Lower leg skin (tissue), 4 donors: Measurements from ENCODE around the gene ATP2B3. TPM values are rescaled to one million over a fixed set of nuclear protein-coding genes. Genes with fewer than 3 reads are reported as not detected.

Experiments
- DNase-seq, 2 donors: peaks; one replicate each; pipeline ENCODE4 v3.0.0-alpha.2; 2019; ENCODE audit warnings: low spot score in 2 of 2
- H3K4me3 ChIP-seq: fragments of 200-600 bp; sonication (generic); 2 replicates; pipeline ENCODE4 v1.5.1; 2017; ENCODE audit warnings: mild to moderate bottlenecking, low read depth; ENCODE audit not compliant: poor library complexity, severe bottlenecking
- POLR2A ChIP-seq, 2 donors: fragments of 450-650 bp; IDR thresholded peaks; one replicate each; pipeline ENCODE4 v1.6.1; 2016 to 2017; ENCODE audit warnings: antibody characterized with exemption in 2 of 2, mild to moderate bottlenecking in 1 of 2, moderate library complexity in 1 of 2
- WGBS, 2 donors: methylation state at CpG; one replicate each; pipeline ENCODE4 v1.1.5; 2018; 5-methylcytosine and 5-hydroxymethylcytosine counted together
- intact Hi-C: fragments of 100-400 bp; cut with DNase I; formaldehyde crosslinking; loops from one replicate; pipeline ENCODE4 v1.15.0; 2023; ENCODE audit warnings: low total_unique reads
- total RNA-seq, 4 donors: library from RNA; depleted of rRNA; stranded (reverse); fragments of >200 nt; gene quantifications; one replicate each; pipeline ENCODE4 v1.1.0, GENCODE V29; 2016
- TF ChIP-seq, protein P1 (sequence below), 3 donors: fragments of 450-650 bp; IDR thresholded peaks; one replicate each; pipeline ENCODE4 v1.5.1; 2016; ENCODE audit warnings: antibody characterized with exemption in 3 of 3, mild to moderate bottlenecking in 3 of 3, moderate library complexity in 2 of 3

The ATP2B3 gene
- total RNA-seq, 4 donors from 2014 or later, result 0.07 TPM; not detected in 3

DNA sequence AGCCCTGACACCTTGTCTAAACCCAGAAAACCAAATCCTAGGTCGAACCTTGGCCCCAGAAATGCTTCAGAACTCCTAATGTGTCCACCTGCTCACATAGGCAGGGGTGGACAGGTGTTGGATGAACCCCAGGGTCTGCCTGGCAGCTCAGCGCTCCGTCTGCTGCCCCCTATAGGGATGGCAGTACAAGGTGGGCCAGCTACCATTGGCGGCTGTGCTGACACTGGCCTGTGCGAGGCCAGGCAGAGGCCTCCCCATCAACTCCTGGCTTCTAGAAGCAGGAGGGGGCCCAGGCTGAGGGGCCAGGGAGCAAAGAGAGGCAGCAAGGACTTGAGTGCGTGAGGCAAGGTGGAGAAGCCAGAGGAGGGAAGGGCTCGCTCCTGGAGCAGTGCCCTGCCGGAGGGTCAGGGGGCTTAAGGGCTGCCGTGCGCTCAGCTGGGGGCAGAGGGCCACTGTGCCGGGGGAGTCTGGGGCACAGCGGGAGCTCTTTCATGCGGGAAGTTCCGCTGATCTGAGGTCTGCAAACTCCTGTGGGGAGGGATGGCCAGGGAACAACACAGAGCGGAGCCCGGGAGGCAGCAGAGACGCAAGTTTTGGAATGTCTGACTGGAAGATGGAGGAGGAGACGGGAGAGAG lies 60.9 kb downstream of the ATP2B3 start:
- intact Hi-C loops, result no loop called here

DNA sequence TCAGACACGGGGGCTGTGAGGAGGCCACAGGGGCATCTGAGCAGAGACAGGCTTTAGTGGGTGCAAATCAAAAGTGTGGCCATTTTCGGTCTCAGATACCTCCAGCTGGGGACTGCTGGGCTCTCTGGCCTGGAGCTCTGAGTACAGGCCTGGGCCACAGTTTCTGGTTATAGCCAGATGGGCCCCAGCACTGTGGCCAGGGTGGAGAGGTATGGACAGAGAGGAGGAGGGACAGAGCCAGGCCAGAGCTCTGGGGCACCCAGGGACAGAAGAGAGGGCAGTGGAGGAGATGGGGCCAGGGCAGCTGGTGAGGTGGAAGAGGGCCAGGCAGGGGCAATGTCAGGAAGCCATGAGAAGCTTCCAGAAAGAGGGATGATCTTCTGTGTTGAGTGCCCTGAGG lies 61.4 kb downstream of the ATP2B3 start:
- WGBS, 2 donors, result 80 to 94% methylated on average over 2 of the region's 2 CpGs
- TF ChIP-seq, protein P1, sequence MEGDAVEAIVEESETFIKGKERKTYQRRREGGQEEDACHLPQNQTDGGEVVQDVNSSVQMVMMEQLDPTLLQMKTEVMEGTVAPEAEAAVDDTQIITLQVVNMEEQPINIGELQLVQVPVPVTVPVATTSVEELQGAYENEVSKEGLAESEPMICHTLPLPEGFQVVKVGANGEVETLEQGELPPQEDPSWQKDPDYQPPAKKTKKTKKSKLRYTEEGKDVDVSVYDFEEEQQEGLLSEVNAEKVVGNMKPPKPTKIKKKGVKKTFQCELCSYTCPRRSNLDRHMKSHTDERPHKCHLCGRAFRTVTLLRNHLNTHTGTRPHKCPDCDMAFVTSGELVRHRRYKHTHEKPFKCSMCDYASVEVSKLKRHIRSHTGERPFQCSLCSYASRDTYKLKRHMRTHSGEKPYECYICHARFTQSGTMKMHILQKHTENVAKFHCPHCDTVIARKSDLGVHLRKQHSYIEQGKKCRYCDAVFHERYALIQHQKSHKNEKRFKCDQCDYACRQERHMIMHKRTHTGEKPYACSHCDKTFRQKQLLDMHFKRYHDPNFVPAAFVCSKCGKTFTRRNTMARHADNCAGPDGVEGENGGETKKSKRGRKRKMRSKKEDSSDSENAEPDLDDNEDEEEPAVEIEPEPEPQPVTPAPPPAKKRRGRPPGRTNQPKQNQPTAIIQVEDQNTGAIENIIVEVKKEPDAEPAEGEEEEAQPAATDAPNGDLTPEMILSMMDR (IDR thresholded peaks at IDR 0.05), result no peak
- TF ChIP-seq POLR2A (IDR thresholded peaks at IDR 0.05), result no peak
- H3K4me3 ChIP-seq, result no peak overlapping the region
- intact Hi-C loops, result no loop called here
- DNase-seq, result no peak

More for the DNA sequence above, 60.9 kb downstream of the ATP2B3 start:
- no peak for DNase-seq
- no peak overlapping the region for H3K4me3 ChIP-seq
- no peak for TF ChIP-seq POLR2A (IDR thresholded peaks at IDR 0.05)
- TF ChIP-seq, protein P1 (IDR thresholded peaks at IDR 0.05), result no peak
- 84 to 94% methylated on average over 18 of the region's 18 CpGs for WGBS, 2 donors

DNA sequence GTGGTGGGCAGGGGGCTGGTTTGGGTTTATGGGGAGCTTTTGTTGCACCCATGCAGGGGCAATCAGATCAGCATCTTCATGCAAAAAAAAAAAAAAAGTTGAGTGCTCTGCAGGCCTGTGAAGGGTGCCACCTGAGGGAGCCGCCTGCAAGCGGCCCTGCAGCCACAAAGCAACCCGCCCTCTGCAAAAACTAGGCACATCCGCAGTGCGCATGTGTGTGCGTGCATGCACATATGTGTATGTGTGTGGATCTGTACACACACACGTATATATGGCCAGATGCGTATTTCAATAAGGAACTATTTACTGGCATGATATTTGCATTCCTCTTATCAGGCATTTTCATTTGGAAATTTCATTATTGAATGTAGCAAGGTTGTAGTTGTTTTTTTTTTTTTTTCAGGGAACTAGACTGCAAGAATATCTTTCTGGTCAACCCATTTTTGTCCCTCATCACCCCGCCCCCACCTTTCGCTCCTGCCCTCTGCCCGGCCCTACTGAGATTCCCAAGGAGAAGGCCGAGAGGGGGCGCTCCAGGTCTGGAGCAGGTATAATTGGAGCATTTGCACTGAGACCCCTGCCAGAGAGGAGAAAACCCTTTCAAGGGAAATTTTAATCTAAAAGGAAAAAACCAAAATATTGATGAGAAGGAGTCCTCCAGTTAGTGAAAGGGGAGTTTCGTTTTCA lies 63.4 kb downstream of the ATP2B3 start:
- no peak overlapping the region for H3K4me3 ChIP-seq
- TF ChIP-seq, protein P1 (IDR thresholded peaks at IDR 0.05), result no peak
- TF ChIP-seq POLR2A (IDR thresholded peaks at IDR 0.05), result no peak
- WGBS, 2 donors, result 74 to 81% methylated on average over 14 of the region's 14 CpGs
- intact Hi-C loops, result no loop called here
- no peak for DNase-seq

- WGBS, 2 donors, result 9 to 46% methylated on average over 8 to 13 of the region's 13 CpGs
- no peak overlapping the region for H3K4me3 ChIP-seq
- TF ChIP-seq POLR2A (IDR thresholded peaks at IDR 0.05), result no peak
- TF ChIP-seq, protein P1 (IDR thresholded peaks at IDR 0.05), result no peak
- intact Hi-C loops, result no loop called here
- DNase-seq, result no peak
Measured at GRCh38 chrX:153582896-153583295, 65.5 kb downstream of the ATP2B3 start.

DNA sequence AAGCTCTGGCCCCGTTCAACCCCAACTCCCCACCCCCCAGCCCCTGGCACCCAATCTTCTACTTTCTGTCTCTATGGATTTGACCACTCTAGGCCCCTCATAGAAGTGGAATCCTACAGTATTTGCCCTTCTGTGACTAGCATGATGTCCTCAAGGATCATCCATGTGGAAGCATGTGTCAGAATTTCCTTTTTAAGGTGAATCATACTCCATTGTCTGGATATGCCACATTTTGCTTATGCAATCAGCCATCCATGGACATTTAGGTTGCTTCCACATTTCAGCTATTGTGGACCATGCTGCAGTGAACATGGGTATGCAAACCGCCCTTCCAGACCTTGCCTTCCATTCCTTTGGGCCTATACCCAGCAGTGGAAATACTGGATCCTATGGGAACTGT lies 66.0 kb downstream of the ATP2B3 start:
- 33 to 52% methylated on average over 1 to 2 of the region's 2 CpGs for WGBS, 2 donors
- DNase-seq, result no peak
- intact Hi-C loops, result no loop called here
- no peak for TF ChIP-seq POLR2A (IDR thresholded peaks at IDR 0.05)
- TF ChIP-seq, protein P1 (IDR thresholded peaks at IDR 0.05), result no peak
- no peak overlapping the region for H3K4me3 ChIP-seq
